K562 (cell line): ENCODE measurements around the gene NEURL1B. TPM values are rescaled to one million over a fixed set of nuclear protein-coding genes. Genes with fewer than 3 reads are reported as not detected.

Source experiments
- ATAC-seq: fragments of 200-7000 bp; cut with Tn5 transposase; 3 replicates; pipeline ENCODE4 v1.9.1; 2020; ENCODE audit warnings: moderate library complexity
- BruUV-seq: library from RNA; stranded (reverse); fragments of 400-500 nt; replicated peaks from 2 replicates; lab custom pipeline; 2021; lab: Mats Ljungman, UMichigan
- CTCF ChIA-PET: fragments of 300-600 bp; formaldehyde crosslinking; extraction: SDS; loops from one replicate; lab custom pipeline; 2021; ENCODE audit warnings: low intra/inter-chr PET ratio; lab: Yijun Ruan, JAX
- POLR2A ChIA-PET: fragments of 300-600, 350-650 bp; sonication (Branson Sonifier 250); formaldehyde crosslinking; extraction: SDS; loops from one replicate; lab custom pipeline; 2021; ENCODE audit warnings: antibody characterized with exemption, inconsistent platforms; lab: Yijun Ruan, JAX
- DNase-seq, 4 experiments: peaks; one replicate each; pipeline versions ENCODE4 v3.0.0 to v3.0.0-alpha.2; 2011 to 2018; ENCODE audit warnings: low spot score in 3 of 4, mixed read lengths in 3 of 4; ENCODE audit errors: extremely low read depth in 1 of 4
- FAIRE-seq: peaks from 2 replicates; lab custom pipeline; 2011; peaks lifted over from hg19 to GRCh38; lab: Jason Lieb, UNC
- H2AFZ ChIP-seq: 2 replicates; pipeline ENCODE4 v1.6.0; 2011; ENCODE audit warnings: low read depth, low read length, control low read depth, inconsistent platforms
- H3K27ac ChIP-seq: fragments of 200-600 bp; 3 replicates; pipeline ENCODE4 v1.8.0; 2011; ENCODE audit warnings: low read depth, mild to moderate bottlenecking, control low read depth, inconsistent platforms, low read length, moderate library complexity, mixed read lengths; ENCODE audit errors: extremely low read depth
- H3K27me3 ChIP-seq, 2 experiments: fragments of 300-600 bp in 1 of 2; 2 replicates in 1 of 2; 3 replicates in 1 of 2; pipeline versions ENCODE4 v1.6.0 to v1.8.0; 2011; ENCODE audit warnings: inconsistent platforms in 2 of 2, low read length in 2 of 2, mild to moderate bottlenecking in 1 of 2, mixed read lengths in 1 of 2, moderate library complexity in 1 of 2; ENCODE audit not compliant: control insufficient read depth in 2 of 2, insufficient read depth in 2 of 2
- H3K36me3 ChIP-seq: fragments of 300-600 bp; 3 replicates; pipeline ENCODE4 v1.8.0; 2011; ENCODE audit warnings: mild to moderate bottlenecking, low read length, inconsistent platforms; ENCODE audit not compliant: control insufficient read depth, insufficient read depth
- H3K4me1 ChIP-seq, 2 experiments: fragments of 200-600 bp in 1 of 2; replicated peaks in 1 of 2; 2 replicates in 1 of 2; 3 replicates in 1 of 2; pipeline versions ENCODE4 v1.5.1 to v1.8.0; 2011; ENCODE audit warnings: inconsistent platforms in 2 of 2, low read length in 2 of 2, mild to moderate bottlenecking in 1 of 2, mixed read lengths in 1 of 2, moderate library complexity in 1 of 2; ENCODE audit not compliant: control insufficient read depth in 2 of 2, insufficient read depth in 2 of 2
- H3K4me2 ChIP-seq: 2 replicates; pipeline ENCODE4 v1.6.1; 2011; ENCODE audit warnings: low read length, control low read depth, inconsistent platforms, mixed read lengths; ENCODE audit not compliant: insufficient read depth
- H3K4me3 ChIP-seq: fragments of 200-600 bp; sonication (generic), shearing (Covaris generic); 2 replicates; pipeline ENCODE4 v1.5.1; 2016; ENCODE audit warnings: control low read depth, inconsistent platforms
- H3K79me2 ChIP-seq: fragments of 200-600 bp; 3 replicates; pipeline ENCODE4 v1.8.0; 2011; ENCODE audit warnings: low read length, inconsistent platforms; ENCODE audit not compliant: control insufficient read depth, insufficient read depth
- H3K9ac ChIP-seq, 2 experiments: 2 replicates each; pipeline versions ENCODE4 v1.6.0 to v1.6.1; 2011; ENCODE audit warnings: low read depth in 2 of 2, low read length in 2 of 2, control low read depth in 1 of 2, inconsistent platforms in 1 of 2, mild to moderate bottlenecking in 1 of 2, mixed read lengths in 1 of 2; ENCODE audit not compliant: insufficient read depth in 1 of 2
- H3K9me1 ChIP-seq: one replicate; pipeline ENCODE4 v1.6.0; 2011; ENCODE audit warnings: inconsistent platforms, mild to moderate bottlenecking, low read length, moderate library complexity; ENCODE audit not compliant: control insufficient read depth, insufficient read depth
- H3K9me3 ChIP-seq: replicated peaks from 2 replicates; pipeline ENCODE4 v1.5.1; 2011; ENCODE audit warnings: low read depth, low read length, inconsistent platforms; ENCODE audit not compliant: control insufficient read depth, insufficient read depth
- H4K20me1 ChIP-seq: replicated peaks from 2 replicates; pipeline ENCODE4 v1.6.1; 2011; ENCODE audit warnings: low read length, inconsistent platforms, mixed read lengths; ENCODE audit not compliant: control insufficient read depth, insufficient read depth
- ATF6 ChIP-seq: sonication (generic); formaldehyde crosslinking; IDR thresholded peaks from 2 replicates; pipeline ENCODE4 v1.4.0; 2020; ENCODE audit warnings: mild to moderate bottlenecking, missing genetic modification reagents
- ATF7 ChIP-seq: fragments of 450-650 bp; IDR thresholded peaks from 2 replicates; pipeline ENCODE4 v1.7.1; 2014; ENCODE audit warnings: mild to moderate bottlenecking, moderate library complexity
- BACH1 ChIP-seq: fragments of 200-800 bp; sonication (Bioruptor generic); IDR thresholded peaks from 2 replicates; pipeline ENCODE4 v1.6.1; 2016; ENCODE audit warnings: missing genetic modification characterization, missing compliant biosample characterization
- EP300 ChIP-seq: IDR thresholded peaks from 2 replicates; pipeline ENCODE4 v1.6.1; 2012; ENCODE audit warnings: low read length, improper control_type of control experiment
- EP400 ChIP-seq: fragments of 450-650 bp; IDR thresholded peaks from 2 replicates; pipeline ENCODE4 v1.6.1; 2017; ENCODE audit warnings: antibody characterized with exemption, mild to moderate bottlenecking, moderate library complexity
- HNRNPK ChIP-seq: fragments of 200-400 bp; formaldehyde crosslinking; IDR thresholded peaks from one replicate; pipeline ENCODE4 v1.6.1; 2018; ENCODE audit warnings: mild to moderate bottlenecking, low read depth, low read length; ENCODE audit not compliant: poor library complexity, severe bottlenecking
- NR1H2 ChIP-seq: sonication (generic); formaldehyde crosslinking; IDR thresholded peaks from 2 replicates; pipeline ENCODE4 v1.4.0; 2020; ENCODE audit warnings: mild to moderate bottlenecking, missing genetic modification reagents
- RBM25 ChIP-seq: fragments of 200-400 bp; formaldehyde crosslinking; IDR thresholded peaks from 2 replicates; pipeline ENCODE4 v1.6.1; 2018; ENCODE audit warnings: low read length, low read depth, moderate library complexity; ENCODE audit not compliant: severe bottlenecking
- SOX6 ChIP-seq: fragments of 450-650 bp; IDR thresholded peaks from 2 replicates; pipeline ENCODE4 v1.6.1; 2014; ENCODE audit warnings: mild to moderate bottlenecking
- SREBF1 ChIP-seq: fragments of 150-350 bp; IDR thresholded peaks from 2 replicates; pipeline ENCODE4 v1.6.1; 2014; ENCODE audit warnings: antibody characterized with exemption, low read depth, low read length, borderline replicate concordance
- TCFL5 ChIP-seq: fragments of 250-450 bp; sonication (Bioruptor Pico); conservative IDR thresholded peaks from 2 replicates; pipeline ENCODE4 v1.6.1; 2021; ENCODE audit warnings: mild to moderate bottlenecking, moderate library complexity, matching md5 sums
- TOE1 ChIP-seq, 2 experiments: fragments of 450-650 bp in 1 of 2; sonication (generic) in 1 of 2; formaldehyde crosslinking in 1 of 2; IDR thresholded peaks; 2 replicates each; pipeline versions ENCODE4 v1.7.1 to v1.8.0; 2016 to 2022; ENCODE audit warnings: borderline replicate concordance in 2 of 2, mild to moderate bottlenecking in 2 of 2, antibody characterized with exemption in 1 of 2, inconsistent platforms in 1 of 2, low read depth in 1 of 2, missing genetic modification reagents in 1 of 2, moderate library complexity in 1 of 2
- ZBTB49 ChIP-seq: sonication (generic); formaldehyde crosslinking; IDR thresholded peaks from 2 replicates; pipeline ENCODE4 v1.8.0; 2022; ENCODE audit warnings: missing genetic modification reagents, mild to moderate bottlenecking, borderline replicate concordance
- ZNF140 ChIP-seq: fragments of 250-450 bp; sonication (Bioruptor Pico); IDR thresholded peaks from 2 replicates; pipeline ENCODE4 v1.8.0; 2021; ENCODE audit warnings: moderate library complexity, mild to moderate bottlenecking, inconsistent platforms
- ZNF551 ChIP-seq: fragments of 250-450 bp; sonication (Bioruptor Pico); IDR thresholded peaks from 2 replicates; pipeline ENCODE4 v1.5.0; 2021; ENCODE audit warnings: mild to moderate bottlenecking, moderate library complexity
- ZNF583 ChIP-seq: fragments of 250-450 bp; sonication (Bioruptor Pico); IDR thresholded peaks from 2 replicates; pipeline ENCODE4 v1.4.0; 2020
- ZNF79 ChIP-seq: fragments of 250-450 bp; sonication (Bioruptor Pico); IDR thresholded peaks from 2 replicates; pipeline ENCODE4 v1.4.0; 2020; ENCODE audit warnings: low read depth, mild to moderate bottlenecking, moderate library complexity
- WGBS: fragments of 100-300 bp; shearing (Covaris generic); methylation state at CpG from one replicate; pipeline ENCODE4 v1.1.6; 2016; ENCODE audit warnings: low coverage, mixed read lengths; ENCODE audit not compliant: insufficient coverage; ENCODE audit errors: missing lambda C conversion rate; 5-methylcytosine and 5-hydroxymethylcytosine counted together
- in situ Hi-C: fragments of 300-500 bp; cut with MboI; formaldehyde crosslinking; loops from 4 replicates; pipeline ENCODE4 v1.15.0; 2018; ENCODE audit warnings: inconsistent platforms, mixed read lengths
- intact Hi-C: fragments of 100-400 bp; cut with micrococcal nuclease; formaldehyde crosslinking; loops from 2 replicates; pipeline ENCODE4 v1.14.2; 2022
- polyA plus RNA-seq, 8 experiments: library from polyadenylated mRNA; depleted of rRNA in 4 of 8; stranded (reverse) in 5 of 8; unstranded in 3 of 8; fragments of >200 nt; fragmentation: Nextera tagmentation in 2 of 8; fragmentation: Illumina TruSeq in 1 of 8; extraction: Ambion mirVana in 2 of 8; extraction: Trizol in 1 of 8; gene quantifications; 2 replicates each; pipeline versions ENCODE4 v1.2.1 to v1.2.3, GENCODE V29; 2011 to 2014; ENCODE audit warnings: inconsistent platforms in 1 of 8, missing spikeins in 1 of 8
- total RNA-seq, 7 experiments: library from RNA; depleted of rRNA in 6 of 7; stranded (reverse); fragments of >200 nt in 6 of 7; fragmentation: Illumina TruSeq in 2 of 7; extraction: Trizol in 2 of 7; gene quantifications; 2 replicates each; pipeline versions ENCODE4 v1.2.1 to v1.2.3, GENCODE V29; 2011 to 2021; ENCODE audit warnings: low replicate concordance in 1 of 7

NEURL1B gene
- total and polyA plus RNA-seq, 9 of the 15 experiments (the other 6 are each of a cell fraction or from before 2014, with no cell fraction given) = 0.04 TPM; not detected in 8

- in situ Hi-C loops = no loop called here
- no peak for ATAC-seq
- H3K9me3 ChIP-seq = no peaks in the 10 kb centered on the region
- H3K4me1 ChIP-seq = peaks cover 0 to 7% of the 10 kb centered on the region in 2 experiments; a peak in 1 of 5 replicates
- H3K9me1 ChIP-seq = no peaks in the 10 kb centered on the region
- no peak overlapping the region for H3K4me2 ChIP-seq
- ChIA-PET CTCF (no interaction called here), POLR2A (interaction anchor here (0.9 kb wide), 1 partner anchor 13 kb away, joined by 4 read pairs; no protein-coding TSS in a partner anchor)
- H3K9ac ChIP-seq = no peak overlapping the region
- H3K36me3 ChIP-seq = no peaks in the 10 kb centered on the region
- H3K79me2 ChIP-seq = no peaks in the 10 kb centered on the region
- H3K4me3 ChIP-seq = no peak overlapping the region
- intact Hi-C loops = no loop called here
- peaks cover 8 to 56% of the 10 kb centered on the region in 2 experiments; a peak in 4 of 5 replicates for H3K27me3 ChIP-seq
- H4K20me1 ChIP-seq = no peaks in the 10 kb centered on the region
- WGBS = 0% methylated on average over 2 of the region's 2 CpGs
- H3K27ac ChIP-seq = no peak overlapping the region
- H2AFZ ChIP-seq = no peak overlapping the region
- FAIRE-seq = no peak
- no TSS peak for BruUV-seq
- DNase-seq = no peak
- no peak for TF ChIP-seq SREBF1
- TF ChIP-seq HNRNPK = no peak
- TF ChIP-seq SOX6 = no peak
- TF ChIP-seq EP300 = no peak
- no peak for TF ChIP-seq NR1H2 (CRISPR knock-in tag)
- no peak for TF ChIP-seq TOE1 (IDR thresholded peaks at IDR 0.05; ENCODE audit: borderline replicate concordance)
- TF ChIP-seq TOE1 (CRISPR knock-in tag; IDR thresholded peaks at IDR 0.05; ENCODE audit: borderline replicate concordance, low read depth) = no peak
- TF ChIP-seq EP400 = no peak
- TF ChIP-seq TCFL5 (CRISPR knock-in tag) = no peak
- TF ChIP-seq ZBTB49 = no peak
- no peak for TF ChIP-seq ATF7
- TF ChIP-seq RBM25 = no peak
- TF ChIP-seq BACH1 (tag) = no peak
- no peak for TF ChIP-seq ZNF551 (CRISPR knock-in tag)
- TF ChIP-seq ATF6 (CRISPR knock-in tag) = no peak
- no peak for TF ChIP-seq ZNF79 (CRISPR knock-in tag)
- no peak for TF ChIP-seq ZNF140
- TF ChIP-seq ZNF583 = no peak
Measured at GRCh38 chr5:172672681-172673080, 31.6 kb downstream of the NEURL1B start.
